Measurements from ENCODE around the gene CCNB1.

- TF ChIP-seq CTCF (IDR thresholded peaks at IDR 0.05): no peak
- TF ChIP-seq POLR2AphosphoS5 (IDR thresholded peaks at IDR 0.05): no peak
- no peak for TF ChIP-seq POLR2A (IDR thresholded peaks at IDR 0.05)
- no peak for TF ChIP-seq EP300 (IDR thresholded peaks at IDR 0.05)
These were observed 53.0 kb downstream of the CCNB1 start for GRCh38 chr5:69219939-69220338.
